DOHH2 (cell line): ENCODE measurements around the gene TNXB.
"Not testable (repeated sequence)": the region's sequence is repeated elsewhere in the genome, so short reads cannot be mapped to it uniquely, and the experiment has no call there.

Experiments used
- H3F3A ChIP-seq: fragments of 200-600 bp; sonication (generic), shearing (Covaris generic); 2 replicates; pipeline ENCODE4 v1.6.0; 2016; ENCODE audit warnings: antibody characterized with exemption, mild to moderate bottlenecking; ENCODE audit not compliant: control insufficient read depth, insufficient read depth
- H3K27ac ChIP-seq: fragments of 200-600 bp; sonication (generic); 2 replicates; pipeline ENCODE4 v1.5.1; 2014; ENCODE audit warnings: low read depth, mild to moderate bottlenecking, low read length, moderate library complexity
- H3K27me3 ChIP-seq: fragments of 200-600 bp; sonication (generic); 2 replicates; pipeline ENCODE4 v1.6.1; 2014; ENCODE audit warnings: mild to moderate bottlenecking, low read length, mixed read lengths; ENCODE audit not compliant: control insufficient read depth
- H3K36me3 ChIP-seq: fragments of 200-600 bp; sonication (generic); 2 replicates; pipeline ENCODE4 v1.6.1; 2014; ENCODE audit warnings: mild to moderate bottlenecking, low read length, moderate library complexity, mixed read lengths; ENCODE audit not compliant: control insufficient read depth
- H3K4me1 ChIP-seq: fragments of 200-600 bp; sonication (generic); 2 replicates; pipeline ENCODE4 v1.6.1; 2014; ENCODE audit warnings: mild to moderate bottlenecking, low read length, mixed read lengths; ENCODE audit not compliant: control insufficient read depth
- H3K4me2 ChIP-seq: fragments of 200-600 bp; sonication (generic); 2 replicates; pipeline ENCODE4 v1.6.0; 2014; ENCODE audit warnings: mild to moderate bottlenecking, low read length, moderate library complexity
- H3K4me3 ChIP-seq: fragments of 200-600 bp; sonication (generic); 2 replicates; pipeline ENCODE4 v1.5.1; 2014; ENCODE audit warnings: mild to moderate bottlenecking, low read length, mixed read lengths
- H3K79me2 ChIP-seq: fragments of 200-600 bp; sonication (generic); 2 replicates; pipeline ENCODE4 v1.6.1; 2014; ENCODE audit warnings: mild to moderate bottlenecking, low read length, mixed read lengths; ENCODE audit not compliant: control insufficient read depth
- H3K9me2 ChIP-seq: fragments of 200-600 bp; sonication (generic); replicated peaks from 2 replicates; pipeline ENCODE4 v1.6.1; 2014; ENCODE audit warnings: mild to moderate bottlenecking, low read length, mixed read lengths; ENCODE audit not compliant: control insufficient read depth
- H3K9me3 ChIP-seq: fragments of 200-600 bp; sonication (generic); 2 replicates; pipeline ENCODE4 v1.6.1; 2014; ENCODE audit warnings: antibody characterized with exemption, low read length, mixed read lengths; ENCODE audit not compliant: control insufficient read depth, insufficient read depth
- H4K20me1 ChIP-seq: fragments of 200-600 bp; sonication (generic); 2 replicates; pipeline ENCODE4 v1.6.0; 2014; ENCODE audit warnings: low read depth, mild to moderate bottlenecking, antibody characterized with exemption, low read length, moderate library complexity; ENCODE audit not compliant: control insufficient read depth, insufficient read depth
- CTCF ChIP-seq: fragments of 200-600 bp; sonication (generic); IDR thresholded peaks from one replicate; pipeline ENCODE4 v1.5.1; 2014; ENCODE audit warnings: antibody characterized with exemption, mild to moderate bottlenecking, low read depth, low read length; ENCODE audit not compliant: poor library complexity, severe bottlenecking
- EZH2phosphoT487 ChIP-seq: fragments of 200-600 bp; sonication (generic); IDR thresholded peaks from 2 replicates; pipeline ENCODE4 v1.6.1; 2017; ENCODE audit warnings: borderline replicate concordance, mild to moderate bottlenecking, antibody characterized with exemption, low read length, moderate library complexity, mixed read lengths

The TNXB gene

GRCh38 chr6:32069878-32070515 is 39.1 kb downstream of the TNXB start:
- TF ChIP-seq CTCF: no peak
- TF ChIP-seq EZH2phosphoT487: no peak
- H3K79me2 ChIP-seq: no peaks in the 10 kb centered on the region
- H3F3A ChIP-seq: no peaks in the 10 kb centered on the region
- H3K4me2 ChIP-seq: no peak overlapping the region
- no peaks in the 10 kb centered on the region for H4K20me1 ChIP-seq
- H3K36me3 ChIP-seq: no peaks in the 10 kb centered on the region
- no peaks in the 10 kb centered on the region for H3K9me3 ChIP-seq
- H3K9me2 ChIP-seq: no peaks in the 10 kb centered on the region
- no peaks in the 10 kb centered on the region for H3K4me1 ChIP-seq
- H3K27ac ChIP-seq: no peak overlapping the region
- H3K27me3 ChIP-seq: no peaks in the 10 kb centered on the region
- H3K4me3 ChIP-seq: no peak overlapping the region

GRCh38 chr6:32069460-32069859 is 39.7 kb downstream of the TNXB start:
- H3K27ac ChIP-seq: no peak overlapping the region
- H3K36me3 ChIP-seq: no peaks in the 10 kb centered on the region
- no peaks in the 10 kb centered on the region for H3K9me3 ChIP-seq
- no peaks in the 10 kb centered on the region for H3K9me2 ChIP-seq
- TF ChIP-seq EZH2phosphoT487 (no peak), CTCF (no peak)
- H3K4me1 ChIP-seq: no peaks in the 10 kb centered on the region
- no peak overlapping the region for H3K4me2 ChIP-seq
- no peak overlapping the region for H3K4me3 ChIP-seq
- no peaks in the 10 kb centered on the region for H3K79me2 ChIP-seq
- H3K27me3 ChIP-seq: no peaks in the 10 kb centered on the region
- no peaks in the 10 kb centered on the region for H3F3A ChIP-seq
- H4K20me1 ChIP-seq: no peaks in the 10 kb centered on the region

GRCh38 chr6:32068867-32069266 is 40.3 kb downstream of the TNXB start:
- no peaks in the 10 kb centered on the region for H3K36me3 ChIP-seq
- no peak overlapping the region for H3K4me3 ChIP-seq
- H3F3A ChIP-seq: no peaks in the 10 kb centered on the region
- no peak overlapping the region for H3K27ac ChIP-seq
- TF ChIP-seq EZH2phosphoT487 (no peak), CTCF (no peak)
- no peaks in the 10 kb centered on the region for H3K27me3 ChIP-seq
- H3K79me2 ChIP-seq: no peaks in the 10 kb centered on the region
- no peaks in the 10 kb centered on the region for H3K4me1 ChIP-seq
- H4K20me1 ChIP-seq: no peaks in the 10 kb centered on the region
- no peak overlapping the region for H3K4me2 ChIP-seq
- H3K9me3 ChIP-seq: no peaks in the 10 kb centered on the region
- H3K9me2 ChIP-seq: no peaks in the 10 kb centered on the region

- H3K9me3 ChIP-seq, H4K20me1 ChIP-seq, H3K79me2 ChIP-seq, H3K4me1 ChIP-seq, H3K4me2 ChIP-seq, H3K4me3 ChIP-seq, H3K9me2 ChIP-seq, H3K27ac ChIP-seq, H3K36me3 ChIP-seq, H3F3A ChIP-seq, H3K27me3 ChIP-seq: not testable (repeated sequence)
Measured at GRCh38 chr6:32068315-32068714, 40.8 kb downstream of the TNXB start.

- not testable (repeated sequence) for H3K9me3 ChIP-seq
Measured at GRCh38 chr6:32067521-32067920, 41.6 kb downstream of the TNXB start.

More at GRCh38 chr6:32067521-32067920, 41.6 kb downstream of the TNXB start:
- not testable (repeated sequence) for H3F3A ChIP-seq, H3K4me3 ChIP-seq, H3K27ac ChIP-seq, H4K20me1 ChIP-seq, H3K27me3 ChIP-seq, H3K9me2 ChIP-seq, H3K79me2 ChIP-seq, H3K4me1 ChIP-seq, H3K4me2 ChIP-seq, H3K36me3 ChIP-seq
